DMS153 treated with DMSO at 0.1 percent for 48 hours (cell line): ENCODE results near the gene HOXB3.
"Not testable (repeated sequence)": the region's sequence is repeated elsewhere in the genome, so short reads cannot be mapped to it uniquely, and the experiment has no call there.

ENCODE experiments used
- DNase-seq: peaks from one replicate; lab custom pipeline; 2025; ENCODE audit not compliant: unreplicated experiment; lab: John Stamatoyannopoulos, UW

HOXB3 gene

DNA sequence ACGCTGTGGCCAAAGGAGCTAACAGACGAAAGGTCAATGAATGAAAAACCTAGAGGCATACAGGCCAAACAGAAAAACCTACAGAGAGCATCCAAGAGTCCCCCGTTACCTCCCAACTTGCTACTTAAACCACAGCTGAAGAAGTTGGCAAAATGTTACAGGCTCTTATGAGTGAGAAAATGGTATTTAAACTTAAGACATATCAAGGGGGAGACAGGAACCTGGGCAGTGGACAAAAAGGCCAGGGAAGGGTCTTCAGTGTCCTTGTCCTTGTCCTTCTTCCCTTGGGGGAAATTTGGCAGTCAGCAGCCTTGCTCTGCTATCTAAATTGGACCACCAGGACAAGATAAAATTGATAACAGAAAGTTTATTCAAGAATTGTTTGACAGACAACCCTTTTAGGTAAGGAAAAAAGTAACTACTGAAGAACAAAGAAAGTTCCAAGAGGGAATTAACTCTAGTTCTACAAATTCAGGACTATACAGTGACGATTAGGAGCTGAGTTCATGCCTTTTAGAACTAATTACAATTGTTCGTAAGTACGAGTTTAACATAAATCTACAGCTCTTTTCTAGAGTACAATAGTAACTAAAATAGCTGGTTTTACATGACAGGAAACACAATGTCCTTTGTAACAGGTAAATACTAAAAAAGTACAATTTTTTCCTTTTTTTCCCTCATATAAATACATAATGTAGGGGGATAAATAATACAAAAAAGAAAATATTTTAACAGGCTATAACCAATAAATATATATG is 41.3 kb downstream of the HOXB3 start:
- DNase-seq: no peak

- DNase-seq: peak; percentile 75
These were observed 42.1 kb downstream of the HOXB3 start for GRCh38 chr17:48547808-48548522.

- peak; percentile 67 for DNase-seq
These were observed 42.9 kb downstream of the HOXB3 start for GRCh38 chr17:48546924-48547807.

DNA sequence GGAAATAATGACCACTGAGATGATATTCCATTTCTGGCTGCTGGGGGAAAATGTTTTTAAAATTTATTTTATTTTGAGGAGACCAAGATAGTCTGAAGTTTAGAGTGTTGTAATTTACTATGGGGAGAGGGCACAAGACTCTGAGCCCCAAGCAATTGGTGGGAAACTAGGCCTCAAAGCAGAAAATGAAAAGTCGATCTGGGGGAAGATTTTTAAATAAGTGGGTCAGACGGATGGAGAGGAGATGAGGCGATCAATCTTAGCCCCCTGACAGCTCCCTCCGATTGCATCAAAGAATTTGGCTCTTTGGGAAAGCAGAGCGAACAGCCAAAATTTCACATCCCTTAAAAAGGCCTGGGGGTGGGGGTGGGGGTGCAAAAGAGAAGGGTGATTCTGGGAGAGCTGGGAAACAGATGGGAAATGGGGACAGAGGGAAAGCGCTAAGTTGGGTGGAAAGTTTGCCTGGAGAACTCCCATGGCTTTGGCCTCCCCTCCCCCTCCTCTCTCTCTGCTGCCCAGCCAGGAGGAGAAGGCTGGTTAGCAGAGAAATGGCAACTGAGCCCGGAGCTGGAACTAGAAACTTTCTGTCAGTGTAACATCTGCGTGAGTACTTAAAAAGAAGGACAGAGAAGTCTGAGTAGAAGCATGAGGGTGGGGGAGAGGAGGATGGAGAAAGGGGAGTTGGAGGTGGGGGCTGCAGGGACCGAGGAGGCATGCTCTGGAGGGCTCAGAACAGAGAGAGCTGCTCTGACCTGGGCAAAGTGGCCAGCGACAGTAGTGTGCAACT is 43.7 kb downstream of the HOXB3 start:
- DNase-seq: peak; percentile 46

GRCh38 chr17:48545539-48545938 is 44.5 kb downstream of the HOXB3 start:
- DNase-seq: no peak

DNA sequence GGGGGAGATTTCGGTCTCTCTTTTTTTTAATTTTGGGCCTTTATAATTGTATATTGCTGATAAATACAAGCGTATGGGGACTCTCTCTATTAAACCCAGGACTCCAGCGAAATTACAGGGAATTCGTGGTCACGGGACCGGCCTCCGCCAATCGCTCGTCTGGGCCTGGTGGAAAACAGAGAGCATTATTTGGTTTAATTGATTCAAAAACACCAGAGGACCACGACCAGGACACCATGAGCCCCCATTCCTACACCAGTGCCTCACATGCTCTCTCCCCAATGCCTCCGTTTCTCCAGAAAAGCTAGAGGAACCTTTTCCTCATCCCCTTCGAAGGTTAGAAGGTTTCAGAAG is 45.0 kb downstream of the HOXB3 start, which contains the start of gene HOXB2:
TSS of gene HOXB2 (minus strand) at position 88 of the 354 bp plus-strand sequence. CDS start 198 bp downstream, outside the sequence.
- DNase-seq: peak; percentile 54

DNA sequence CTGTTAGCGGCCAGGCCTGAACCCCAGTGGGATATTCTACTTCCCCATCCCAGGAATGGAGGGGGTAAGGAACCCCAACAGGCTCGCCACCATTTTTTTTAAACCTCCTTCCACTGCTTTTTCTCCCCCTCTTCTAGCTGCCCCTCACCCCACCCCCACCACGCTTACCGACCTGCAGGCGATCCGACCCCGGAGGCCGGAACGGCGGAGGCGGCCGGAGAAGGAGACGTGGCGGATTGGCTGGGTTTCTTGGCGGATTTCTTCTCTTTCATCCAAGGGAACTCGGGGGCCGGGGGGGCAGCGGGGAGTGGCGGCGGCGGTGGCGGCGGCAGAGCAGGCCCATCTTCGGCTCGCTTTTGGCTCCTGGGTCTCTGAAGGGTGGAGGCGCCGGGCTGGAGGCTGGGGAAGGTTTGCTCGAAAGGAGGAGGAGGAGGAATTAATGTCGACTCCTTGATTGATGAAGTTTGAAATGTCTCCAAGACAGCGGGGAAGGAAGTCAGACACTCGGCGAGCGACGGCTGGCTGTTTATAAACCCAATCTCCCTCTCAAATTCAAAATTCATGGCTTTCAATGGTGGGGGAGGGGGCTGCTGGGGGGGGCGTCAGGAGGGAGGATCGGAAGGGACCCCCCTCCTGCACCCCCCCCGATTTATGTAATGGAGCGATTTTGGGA is 45.6 kb downstream of the HOXB3 start:
- no peak for DNase-seq

- peak; percentile 31 for DNase-seq
These were observed 46.1 kb downstream of the HOXB3 start for GRCh38 chr17:48543854-48544348.

DNA sequence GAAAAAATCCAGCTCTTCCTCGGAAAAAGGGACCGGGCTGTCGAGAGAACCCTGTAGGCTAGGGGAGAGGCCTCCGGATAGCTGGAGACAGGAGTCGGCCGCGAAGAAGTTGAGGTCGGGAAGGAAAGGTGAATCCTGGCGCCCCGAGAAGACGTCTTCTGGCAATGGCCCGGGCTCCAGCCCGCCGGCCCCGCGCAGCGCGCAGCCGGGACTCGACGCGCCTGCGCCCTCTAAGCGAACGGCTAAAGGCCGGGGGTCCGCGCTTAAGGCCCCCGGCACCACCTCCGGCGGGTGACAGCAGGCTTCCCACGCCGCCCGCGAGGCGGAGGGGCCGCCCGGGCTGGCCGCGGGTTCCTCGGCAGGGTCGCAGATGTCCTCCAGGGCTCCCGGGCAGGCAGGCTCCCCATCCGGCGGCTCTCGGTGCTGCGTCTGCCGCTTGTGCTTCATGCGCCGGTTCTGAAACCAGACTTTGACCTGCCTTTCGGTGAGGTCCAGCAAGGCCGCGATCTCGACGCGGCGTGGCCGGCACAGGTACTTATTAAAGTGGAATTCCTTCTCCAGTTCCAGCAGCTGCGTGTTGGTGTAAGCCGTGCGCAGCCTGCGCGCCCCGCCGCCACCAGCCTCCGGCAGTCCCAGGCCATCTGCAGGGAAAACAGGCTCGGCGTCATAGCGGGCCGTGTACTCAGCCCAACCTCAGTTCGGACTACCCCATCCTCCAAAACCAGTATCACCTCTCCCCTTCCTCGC is 46.8 kb downstream of the HOXB3 start:
- peak; percentile 32 for DNase-seq

- peak; percentile 53 for DNase-seq
These were observed 47.3 kb downstream of the HOXB3 start for GRCh38 chr17:48542698-48543106.

DNA sequence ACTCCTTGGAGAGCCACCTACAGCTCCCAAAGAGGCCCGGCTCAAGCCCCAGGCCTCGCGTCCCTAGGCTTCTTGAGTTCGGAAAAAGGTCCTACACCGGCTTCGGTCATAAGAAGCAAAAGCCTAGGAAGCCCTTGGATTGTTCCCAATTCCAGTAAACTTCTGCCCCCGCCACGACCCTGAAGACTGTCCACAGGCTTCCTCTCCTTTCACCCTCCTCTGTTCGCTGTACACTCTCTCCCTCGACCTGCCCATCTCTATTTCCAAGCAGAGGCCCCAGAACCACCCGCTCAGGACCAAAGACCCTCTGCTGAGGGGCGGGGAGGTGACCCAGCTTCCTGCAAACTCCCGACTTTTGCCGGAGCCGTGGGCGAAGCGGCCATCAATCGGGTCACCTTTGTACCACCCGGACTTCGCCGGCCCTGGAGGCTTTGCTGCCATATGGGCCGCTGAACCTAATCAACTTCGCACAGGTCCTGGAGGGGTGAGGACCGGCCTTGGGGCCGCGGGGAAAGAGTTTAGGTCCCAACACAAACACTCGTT is 47.9 kb downstream of the HOXB3 start:
- DNase-seq: peak; percentile 71

GRCh38 chr17:48541577-48542113 is 48.4 kb downstream of the HOXB3 start:
- peak; percentile 71 for DNase-seq

- DNase-seq: peak; percentile 47
These were observed 48.9 kb downstream of the HOXB3 start for GRCh38 chr17:48541036-48541576.

GRCh38 chr17:48540213-48540612 is 49.8 kb downstream of the HOXB3 start:
- no peak for DNase-seq

DNA sequence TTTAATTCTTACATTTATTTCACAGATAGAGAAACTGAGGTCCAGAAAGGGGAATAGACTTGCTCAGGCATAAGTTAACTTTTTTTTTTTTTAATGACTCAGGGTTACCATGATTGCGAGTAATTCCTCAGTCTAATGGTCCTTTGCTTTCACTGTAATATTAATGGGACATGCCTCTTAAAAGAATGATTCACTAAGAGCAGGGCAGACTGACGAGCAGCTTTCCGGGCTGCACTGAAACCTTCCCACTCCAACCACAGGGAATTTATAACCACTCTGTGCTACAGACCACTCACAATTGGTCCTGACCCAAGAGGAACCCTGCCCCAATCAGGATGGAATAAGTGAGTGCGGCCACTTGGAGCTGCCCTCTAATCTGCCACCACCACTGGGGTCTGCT is 50.9 kb downstream of the HOXB3 start:
- DNase-seq: no peak

- no peak for DNase-seq
These were observed 52.7 kb downstream of the HOXB3 start for GRCh38 chr17:48537316-48537715.

GRCh38 chr17:48535793-48536559 is 54.1 kb downstream of the HOXB3 start:
- not testable (repeated sequence) for DNase-seq

DNA sequence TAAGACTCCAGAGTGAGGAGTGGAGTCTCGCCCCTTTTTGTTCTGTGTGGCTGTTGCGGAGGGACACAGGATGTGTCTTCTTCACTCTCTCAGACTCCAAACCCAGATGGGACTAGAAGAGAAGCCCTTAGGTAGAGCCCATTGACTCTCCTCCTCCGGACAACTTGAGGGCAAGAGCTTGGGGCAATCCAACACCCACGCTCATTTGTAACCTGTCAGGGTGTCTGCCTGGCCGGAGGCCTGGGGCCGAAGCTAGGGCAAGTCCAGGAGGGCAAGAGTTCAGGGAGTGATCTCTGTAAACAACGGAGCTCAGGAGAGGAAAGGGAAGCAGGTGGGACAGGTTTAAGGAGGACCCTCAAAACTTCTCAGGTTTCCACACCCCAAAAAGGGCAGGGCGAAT is 57.8 kb downstream of the HOXB3 start:
- no peak for DNase-seq
